Measurements from ENCODE around the gene LCP2.

- no peak for TF ChIP-seq GATA1 (IDR thresholded peaks at IDR 0.05; ENCODE audit: low read depth, low read length)
- no peak for TF ChIP-seq POLR2A (IDR thresholded peaks at IDR 0.05; ENCODE audit: low read length)
These were observed 77.4 kb downstream of the LCP2 start for GRCh38 chr5:170220191-170220590.
